GM19025 (cell line): ENCODE results near the gene ASB7.
"Not testable (repeated sequence)": the region's sequence is repeated elsewhere in the genome, so short reads cannot be mapped to it uniquely, and the experiment has no call there.

Source experiments
- ATAC-seq: cut with Tn5 transposase; IDR thresholded peaks from one replicate; pipeline ENCODE4 v1.9.1; 2021; ENCODE audit warnings: mild to moderate bottlenecking, low read depth, moderate library complexity; ENCODE audit not compliant: unreplicated experiment

ASB7 gene

GRCh38 chr15:100642950-100643338 is 40.6 kb downstream of the ASB7 start:
- no peak for ATAC-seq

GRCh38 chr15:100645671-100646070 is 43.3 kb downstream of the ASB7 start:
- no peak for ATAC-seq

GRCh38 chr15:100648951-100649350 is 46.6 kb downstream of the ASB7 start:
- ATAC-seq: no peak

GRCh38 chr15:100650685-100651084 is 48.3 kb downstream of the ASB7 start:
- ATAC-seq: no peak

- ATAC-seq: no peak
Measured at GRCh38 chr15:100651253-100651652, 48.9 kb downstream of the ASB7 start.

GRCh38 chr15:100652116-100652515 is 49.7 kb downstream of the ASB7 start:
- no peak for ATAC-seq

GRCh38 chr15:100653608-100654007 is 51.2 kb downstream of the ASB7 start:
- no peak for ATAC-seq

GRCh38 chr15:100658895-100659294 is 56.5 kb downstream of the ASB7 start:
- ATAC-seq: no peak

- no peak for ATAC-seq
Measured at GRCh38 chr15:100661156-100661555, 58.8 kb downstream of the ASB7 start.

GRCh38 chr15:100663086-100663914 is 60.9 kb downstream of the ASB7 start:
- no peak for ATAC-seq

GRCh38 chr15:100663915-100664281 is 61.5 kb downstream of the ASB7 start:
- no peak for ATAC-seq

- no peak for ATAC-seq
Measured at GRCh38 chr15:100665570-100665969, 63.2 kb downstream of the ASB7 start.

- no peak for ATAC-seq
Measured at GRCh38 chr15:100667405-100668347, 65.3 kb downstream of the ASB7 start.

GRCh38 chr15:100668348-100668745 is 66.0 kb downstream of the ASB7 start:
- ATAC-seq: no peak

GRCh38 chr15:100669260-100669659 is 66.9 kb downstream of the ASB7 start:
- ATAC-seq: no peak

- ATAC-seq: no peak
Measured at GRCh38 chr15:100670505-100671021, 68.2 kb downstream of the ASB7 start.

- ATAC-seq: no peak
Measured at GRCh38 chr15:100671124-100671680, 68.8 kb downstream of the ASB7 start.

GRCh38 chr15:100671858-100672543 is 69.6 kb downstream of the ASB7 start:
- ATAC-seq: no peak

GRCh38 chr15:100672959-100673358 is 70.6 kb downstream of the ASB7 start:
- no peak for ATAC-seq

GRCh38 chr15:100679151-100679550 is 76.8 kb downstream of the ASB7 start:
- not testable (repeated sequence) for ATAC-seq
